ENCODE measurements around the gene PLCL1.

The PLCL1 gene

DNA sequence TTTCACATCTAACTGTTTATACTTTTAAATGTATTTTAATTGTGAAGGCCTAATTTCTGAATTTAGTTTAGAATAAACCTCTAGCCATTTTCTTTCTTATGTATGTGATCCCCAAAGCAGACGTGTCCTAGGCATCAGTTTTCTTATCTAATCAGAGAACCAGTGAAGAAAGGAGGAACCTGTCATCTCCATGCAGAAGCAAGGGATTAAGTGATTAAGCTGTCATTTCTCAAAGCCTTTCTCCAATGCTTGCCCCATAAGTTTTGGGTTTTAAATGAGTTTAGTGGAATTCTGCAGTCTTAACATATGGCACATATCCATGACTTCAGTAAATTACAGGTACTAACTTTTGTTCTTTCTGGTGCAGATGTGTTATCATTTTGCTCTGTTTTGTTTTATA lies 190.4 kb downstream of the PLCL1 start:
- ChIA-PET POLR2A (no interaction called here), CTCF (no interaction called here)
- TF ChIP-seq TARDBP (IDR thresholded peaks at IDR 0.05) (no peak), CTBP1 (IDR thresholded peaks at IDR 0.05; ENCODE audit: borderline replicate concordance) (no peak), L3MBTL2 (conservative IDR thresholded peaks at IDR 0.05) (no peak), ELF4 (IDR thresholded peaks at IDR 0.05) (no peak), HDGF (IDR thresholded peaks at IDR 0.05; ENCODE audit: borderline replicate concordance) (no peak), SUZ12 (IDR thresholded peaks at IDR 0.05) (no peak), ZNF384 (IDR thresholded peaks at IDR 0.05) (no peak), FOXA1 (IDR thresholded peaks at IDR 0.05) (no peak)
- no peak for DNase-seq (ENCODE audit: extremely low spot score)

DNA sequence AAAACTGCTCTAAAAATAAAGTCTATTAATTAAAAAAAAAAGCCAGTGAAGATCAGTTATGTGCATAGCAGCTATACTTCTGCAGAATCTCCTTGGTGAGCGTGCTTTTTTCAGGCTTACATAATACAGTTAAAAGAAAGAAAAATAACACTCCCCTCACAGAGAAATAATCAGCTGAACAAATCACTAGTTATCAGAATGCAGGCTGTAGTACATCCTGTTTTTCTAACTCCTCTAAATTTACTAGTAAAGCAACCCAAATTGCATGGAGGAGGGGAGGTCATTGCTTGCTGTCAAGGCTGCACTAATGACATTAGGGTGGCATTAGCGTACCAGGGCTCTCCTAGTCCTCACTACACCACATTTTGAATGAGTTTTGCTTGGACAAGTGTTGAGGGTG lies 192.2 kb downstream of the PLCL1 start:
- POLR2A ChIA-PET, result no interaction called here
- no peak for TF ChIP-seq CTBP1 (IDR thresholded peaks at IDR 0.05; ENCODE audit: borderline replicate concordance)
- TF ChIP-seq LEF1 (IDR thresholded peaks at IDR 0.05; ENCODE audit: borderline replicate concordance), result no peak
- no peak for TF ChIP-seq FOXK2 (IDR thresholded peaks at IDR 0.05)
- TF ChIP-seq SUZ12 (IDR thresholded peaks at IDR 0.05), result no peak
- TF ChIP-seq L3MBTL2 (conservative IDR thresholded peaks at IDR 0.05), result no peak
- TF ChIP-seq ARNT (IDR thresholded peaks at IDR 0.05), result no peak
- TF ChIP-seq HDGF (IDR thresholded peaks at IDR 0.05; ENCODE audit: borderline replicate concordance), result no peak
- TF ChIP-seq TARDBP (IDR thresholded peaks at IDR 0.05), result no peak
- no peak for TF ChIP-seq FOXA1 (IDR thresholded peaks at IDR 0.05)
- TF ChIP-seq ZNF384 (IDR thresholded peaks at IDR 0.05), result no peak
- TF ChIP-seq ELF4 (IDR thresholded peaks at IDR 0.05), result no peak
- no peak for TF ChIP-seq BHLHE40 (IDR thresholded peaks at IDR 0.05; ENCODE audit: borderline replicate concordance)
- TF ChIP-seq SP1 (IDR thresholded peaks at IDR 0.05), result no peak
- TF ChIP-seq NFRKB (IDR thresholded peaks at IDR 0.05), result no peak
- no peak for TF ChIP-seq FOXM1 (IDR thresholded peaks at IDR 0.05; ENCODE audit: borderline replicate concordance)

DNA sequence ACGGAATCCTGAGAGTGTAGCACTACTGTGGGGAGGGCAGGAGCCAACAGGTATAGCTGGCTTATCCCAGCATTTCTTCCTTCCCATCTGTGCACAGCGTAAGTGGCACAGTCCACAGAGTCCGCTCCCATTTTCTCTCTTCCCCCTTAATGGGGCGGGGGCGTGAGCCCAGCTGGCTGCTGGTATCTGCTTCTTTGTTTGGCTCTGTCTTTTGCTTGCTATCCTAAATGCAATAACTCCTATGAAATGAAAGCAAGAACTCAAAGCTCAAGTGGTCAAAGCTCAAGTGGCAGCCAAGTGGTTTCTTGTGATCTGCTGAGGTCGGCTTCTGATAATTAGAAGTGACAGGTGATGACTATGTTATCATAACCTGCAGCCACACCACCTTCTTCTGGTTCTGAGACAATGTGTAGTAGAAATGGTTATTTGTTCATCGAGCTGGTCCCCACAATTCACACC lies 192.7 kb downstream of the PLCL1 start:
- no peak for TF ChIP-seq ELF4 (IDR thresholded peaks at IDR 0.05)
- TF ChIP-seq HDGF (IDR thresholded peaks at IDR 0.05; ENCODE audit: borderline replicate concordance), result no peak
- TF ChIP-seq NFRKB (IDR thresholded peaks at IDR 0.05), result no peak
- TF ChIP-seq ZNF384 (IDR thresholded peaks at IDR 0.05), result no peak
- no peak for TF ChIP-seq BHLHE40 (IDR thresholded peaks at IDR 0.05; ENCODE audit: borderline replicate concordance)
- TF ChIP-seq CTBP1 (IDR thresholded peaks at IDR 0.05; ENCODE audit: borderline replicate concordance), result no peak
- TF ChIP-seq L3MBTL2 (conservative IDR thresholded peaks at IDR 0.05), result no peak
- TF ChIP-seq FOXM1 (IDR thresholded peaks at IDR 0.05; ENCODE audit: borderline replicate concordance), result no peak
- TF ChIP-seq FOXK2 (IDR thresholded peaks at IDR 0.05), result no peak
- no peak for TF ChIP-seq LEF1 (IDR thresholded peaks at IDR 0.05; ENCODE audit: borderline replicate concordance)
- TF ChIP-seq, protein P1, sequence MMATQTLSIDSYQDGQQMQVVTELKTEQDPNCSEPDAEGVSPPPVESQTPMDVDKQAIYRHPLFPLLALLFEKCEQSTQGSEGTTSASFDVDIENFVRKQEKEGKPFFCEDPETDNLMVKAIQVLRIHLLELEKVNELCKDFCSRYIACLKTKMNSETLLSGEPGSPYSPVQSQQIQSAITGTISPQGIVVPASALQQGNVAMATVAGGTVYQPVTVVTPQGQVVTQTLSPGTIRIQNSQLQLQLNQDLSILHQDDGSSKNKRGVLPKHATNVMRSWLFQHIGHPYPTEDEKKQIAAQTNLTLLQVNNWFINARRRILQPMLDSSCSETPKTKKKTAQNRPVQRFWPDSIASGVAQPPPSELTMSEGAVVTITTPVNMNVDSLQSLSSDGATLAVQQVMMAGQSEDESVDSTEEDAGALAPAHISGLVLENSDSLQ (IDR thresholded peaks at IDR 0.05), result no peak
- no peak for TF ChIP-seq FOXA1 (IDR thresholded peaks at IDR 0.05)
- no peak for TF ChIP-seq SP1 (IDR thresholded peaks at IDR 0.05)
- TF ChIP-seq SUZ12 (IDR thresholded peaks at IDR 0.05), result no peak
- TF ChIP-seq ARNT (IDR thresholded peaks at IDR 0.05), result no peak
- no peak for TF ChIP-seq TARDBP (IDR thresholded peaks at IDR 0.05)
- ChIA-PET POLR2A (no interaction called here), CTCF (interaction anchor here (0.6 to 0.9 kb wide), 2 partner anchors 14 to 64 kb away, joined by 3 to 4 read pairs; no protein-coding TSS in a partner anchor)
- no peak for DNase-seq (ENCODE audit: extremely low spot score)

More for the DNA sequence above, 192.2 kb downstream of the PLCL1 start:
- CTCF ChIA-PET, result interaction anchor here (0.6 to 0.9 kb wide), 2 partner anchors 13 to 63 kb away, joined by 3 to 4 read pairs; no protein-coding TSS in a partner anchor
- DNase-seq (ENCODE audit: extremely low spot score), result no peak

DNA sequence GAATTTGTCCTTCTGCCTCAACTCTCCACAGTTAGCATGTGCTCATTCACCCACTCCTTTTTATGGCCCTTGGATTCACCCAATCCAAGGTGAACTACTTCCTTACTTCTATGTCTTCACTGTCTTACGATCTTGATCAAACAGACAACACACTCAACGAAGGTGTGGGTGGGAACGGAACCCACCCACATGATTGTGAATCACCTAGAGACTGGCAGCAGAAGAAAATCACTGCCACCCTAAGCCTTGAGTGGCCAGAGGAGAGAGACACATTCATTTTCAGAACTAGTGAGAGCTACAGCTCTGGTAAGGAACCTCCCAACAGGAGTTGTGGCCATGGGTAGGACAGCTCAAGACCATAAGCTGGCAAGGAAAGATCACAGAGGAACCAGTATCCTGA lies 194.3 kb downstream of the PLCL1 start:
- ChIA-PET POLR2A (no interaction called here), CTCF (no interaction called here)
- TF ChIP-seq SUZ12 (IDR thresholded peaks at IDR 0.05), result no peak
- TF ChIP-seq BHLHE40 (IDR thresholded peaks at IDR 0.05; ENCODE audit: borderline replicate concordance), result no peak
- no peak for TF ChIP-seq FOXM1 (IDR thresholded peaks at IDR 0.05; ENCODE audit: borderline replicate concordance)
- TF ChIP-seq, protein P1 (IDR thresholded peaks at IDR 0.05), result no peak
- no peak for TF ChIP-seq NFRKB (IDR thresholded peaks at IDR 0.05)
- TF ChIP-seq FOXK2 (IDR thresholded peaks at IDR 0.05), result no peak
- no peak for TF ChIP-seq CTBP1 (IDR thresholded peaks at IDR 0.05; ENCODE audit: borderline replicate concordance)
- DNase-seq (ENCODE audit: extremely low spot score), result no peak

DNA sequence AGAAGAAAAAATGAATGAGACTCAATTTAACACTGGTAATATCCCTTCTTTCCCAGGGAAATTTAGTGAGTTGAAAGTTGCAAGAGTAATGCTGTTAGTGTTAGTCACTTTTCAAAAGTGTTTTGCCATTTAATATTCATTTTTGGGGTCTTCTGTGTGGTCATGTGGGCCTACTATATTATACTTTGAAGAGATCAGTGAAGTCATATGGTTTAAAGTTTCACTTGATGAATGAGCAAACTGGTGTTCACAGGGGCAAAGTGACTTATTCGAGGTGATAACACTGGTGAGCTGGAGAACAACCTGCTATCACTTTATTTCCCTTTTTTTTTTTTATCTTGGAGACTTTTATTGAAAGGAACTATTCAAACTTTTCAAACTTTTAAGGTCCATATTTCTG lies 196.0 kb downstream of the PLCL1 start:
- ChIA-PET CTCF (no interaction called here), POLR2A (no interaction called here)
- DNase-seq (ENCODE audit: extremely low spot score), result no peak
- TF ChIP-seq ARNT (IDR thresholded peaks at IDR 0.05), result no peak

DNA sequence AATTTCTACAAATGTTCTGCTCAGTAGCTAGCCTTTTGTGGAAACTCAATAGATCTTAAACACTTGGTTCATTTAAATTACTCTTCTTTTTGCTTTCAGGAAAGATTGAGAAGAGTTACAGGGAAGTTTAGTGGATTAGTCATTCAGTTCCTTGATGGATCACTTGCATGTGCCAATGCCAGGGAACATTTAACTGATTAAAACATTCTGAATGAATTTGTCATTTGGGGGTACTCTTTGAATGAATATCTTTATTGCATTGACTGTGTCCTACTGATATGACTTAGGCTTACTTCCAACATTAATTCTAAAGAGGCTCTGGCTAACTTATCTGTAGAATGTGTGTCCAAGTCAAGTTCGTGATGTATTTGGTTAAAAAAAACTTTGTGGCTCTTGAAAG lies 199.8 kb downstream of the PLCL1 start:
- ChIA-PET POLR2A (no interaction called here), CTCF (no interaction called here)
- no peak for DNase-seq (ENCODE audit: extremely low spot score)
- TF ChIP-seq SP1 (IDR thresholded peaks at IDR 0.05) (no peak), FOXA1 (IDR thresholded peaks at IDR 0.05) (no peak), ZNF384 (IDR thresholded peaks at IDR 0.05) (no peak), TARDBP (IDR thresholded peaks at IDR 0.05) (no peak), LEF1 (IDR thresholded peaks at IDR 0.05; ENCODE audit: borderline replicate concordance) (no peak), FOXM1 (IDR thresholded peaks at IDR 0.05; ENCODE audit: borderline replicate concordance) (no peak), ELF4 (IDR thresholded peaks at IDR 0.05) (no peak), ARNT (IDR thresholded peaks at IDR 0.05) (no peak), NFRKB (IDR thresholded peaks at IDR 0.05) (no peak), CTBP1 (IDR thresholded peaks at IDR 0.05; ENCODE audit: borderline replicate concordance) (no peak), BHLHE40 (IDR thresholded peaks at IDR 0.05; ENCODE audit: borderline replicate concordance) (no peak), L3MBTL2 (conservative IDR thresholded peaks at IDR 0.05) (no peak), FOXK2 (IDR thresholded peaks at IDR 0.05) (no peak), HDGF (IDR thresholded peaks at IDR 0.05; ENCODE audit: borderline replicate concordance) (no peak), SUZ12 (IDR thresholded peaks at IDR 0.05) (no peak)
- TF ChIP-seq, protein P1 (IDR thresholded peaks at IDR 0.05), result no peak
